GM12892 (cell line): ENCODE measurements around the gene OR5L1.

ENCODE experiments used
- POLR2A ChIP-seq: IDR thresholded peaks from 2 replicates; pipeline ENCODE4 v1.6.1; 2011; ENCODE audit warnings: low read depth, low read length, control low read depth
- POLR2AphosphoS5 ChIP-seq: IDR thresholded peaks from 2 replicates; pipeline ENCODE4 v1.6.1; 2011; ENCODE audit warnings: low read depth, low read length, control low read depth
- TAF1 ChIP-seq: IDR thresholded peaks from 2 replicates; pipeline ENCODE4 v1.6.1; 2011; ENCODE audit warnings: low read depth, mild to moderate bottlenecking, control low read depth, low read length, borderline replicate concordance

GRCh38 chr11:55838452-55838851 lies 27.3 kb downstream of the OR5L1 start, which contains the start of gene OR5D16:
- no peak for TF ChIP-seq POLR2A
- no peak for TF ChIP-seq TAF1
- TF ChIP-seq POLR2AphosphoS5, result no peak
